Choroid plexus epithelial cell (primary cell): Measurements from ENCODE around the gene RIOX2.
"Not testable (repeated sequence)": the region's sequence is repeated elsewhere in the genome, so short reads cannot be mapped to it uniquely, and the experiment has no call there.

Source experiments
- DNase-seq: peaks from one replicate; pipeline ENCODE4 v3.0.0-alpha.2; 2010; ENCODE audit warnings: low read depth
- H3K4me3 ChIP-seq: 2 replicates; pipeline ENCODE4 v1.5.1; 2011; ENCODE audit warnings: low read depth, mild to moderate bottlenecking, control low read depth, low read length, moderate library complexity
- TF ChIP-seq, protein P1 (sequence below): conservative IDR thresholded peaks from 2 replicates; pipeline ENCODE4 v1.5.1; 2011; ENCODE audit warnings: low read depth, mild to moderate bottlenecking, control low read depth, inconsistent platforms, low read length, moderate library complexity

The RIOX2 gene

DNA sequence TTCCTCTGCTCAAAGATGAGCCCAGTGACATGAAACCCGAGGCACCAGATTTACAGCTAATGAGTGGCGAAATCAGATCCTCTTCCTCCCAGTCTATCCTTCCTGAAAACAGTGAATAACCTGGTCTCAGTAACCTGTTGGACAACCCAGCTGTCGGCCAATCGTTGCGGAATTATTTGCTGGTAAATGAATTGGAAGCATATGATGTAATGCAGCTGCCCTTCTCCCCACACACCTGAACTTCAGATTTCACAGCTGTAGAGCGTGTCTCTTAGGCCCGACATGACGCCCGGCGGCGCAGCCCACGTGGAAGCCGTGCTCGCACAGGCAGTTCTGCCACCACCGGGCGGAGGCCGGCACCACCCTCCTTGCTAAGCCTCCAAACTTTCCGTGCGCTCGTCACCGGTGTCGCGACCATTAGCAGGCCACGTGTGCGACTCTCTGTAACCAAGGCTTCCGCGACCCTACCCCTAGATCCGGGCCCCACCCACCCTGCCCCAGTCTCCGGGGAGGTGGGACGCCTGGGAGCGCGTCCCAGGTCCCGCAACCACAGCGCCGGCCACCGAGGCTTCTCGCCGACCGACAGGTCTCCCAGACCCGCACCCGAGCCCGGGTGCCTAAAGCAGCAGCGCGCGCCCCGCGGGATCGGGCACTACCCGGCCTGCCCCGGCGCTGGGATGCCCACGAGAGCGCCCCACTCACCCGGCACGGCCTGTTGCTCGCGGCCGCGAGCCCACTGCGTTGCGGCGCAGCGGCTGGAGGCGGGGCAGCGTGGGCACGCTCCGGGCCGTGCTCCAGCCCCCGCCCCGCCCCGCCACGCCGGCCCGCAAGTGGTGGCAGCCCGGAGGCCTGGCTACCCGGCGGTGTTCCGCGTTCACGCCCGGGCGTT is at the start of gene RIOX2:
Gene RIOX2 (minus strand): TSS at position 753 of the 889 bp plus-strand sequence. CDS start 4,838 bp downstream, outside the sequence.
- peak within 1 kb of the TSS; percentile 83 for H3K4me3 ChIP-seq
- TF ChIP-seq, protein P1, sequence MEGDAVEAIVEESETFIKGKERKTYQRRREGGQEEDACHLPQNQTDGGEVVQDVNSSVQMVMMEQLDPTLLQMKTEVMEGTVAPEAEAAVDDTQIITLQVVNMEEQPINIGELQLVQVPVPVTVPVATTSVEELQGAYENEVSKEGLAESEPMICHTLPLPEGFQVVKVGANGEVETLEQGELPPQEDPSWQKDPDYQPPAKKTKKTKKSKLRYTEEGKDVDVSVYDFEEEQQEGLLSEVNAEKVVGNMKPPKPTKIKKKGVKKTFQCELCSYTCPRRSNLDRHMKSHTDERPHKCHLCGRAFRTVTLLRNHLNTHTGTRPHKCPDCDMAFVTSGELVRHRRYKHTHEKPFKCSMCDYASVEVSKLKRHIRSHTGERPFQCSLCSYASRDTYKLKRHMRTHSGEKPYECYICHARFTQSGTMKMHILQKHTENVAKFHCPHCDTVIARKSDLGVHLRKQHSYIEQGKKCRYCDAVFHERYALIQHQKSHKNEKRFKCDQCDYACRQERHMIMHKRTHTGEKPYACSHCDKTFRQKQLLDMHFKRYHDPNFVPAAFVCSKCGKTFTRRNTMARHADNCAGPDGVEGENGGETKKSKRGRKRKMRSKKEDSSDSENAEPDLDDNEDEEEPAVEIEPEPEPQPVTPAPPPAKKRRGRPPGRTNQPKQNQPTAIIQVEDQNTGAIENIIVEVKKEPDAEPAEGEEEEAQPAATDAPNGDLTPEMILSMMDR, result peak; percentile 34
- DNase-seq, result peak; percentile 71

DNA sequence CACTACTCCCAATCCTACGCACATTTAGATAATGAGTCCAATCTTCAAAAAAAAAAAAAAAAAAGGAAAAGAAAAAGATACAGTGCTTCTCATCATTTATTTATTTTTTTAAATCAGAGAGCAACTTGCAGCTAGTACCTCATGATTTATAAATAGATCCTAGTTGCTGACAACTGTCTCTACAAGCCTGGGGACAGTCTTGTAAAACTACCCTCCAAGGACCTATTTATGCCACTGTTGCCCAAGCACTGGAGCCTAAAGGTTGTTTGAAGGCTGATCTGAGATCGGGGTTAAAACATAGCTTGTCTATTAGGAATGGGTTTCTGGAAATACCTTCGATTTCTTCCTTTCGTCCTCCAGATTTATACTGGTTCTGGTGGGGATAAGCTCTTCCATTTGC is 48.2 kb upstream of the RIOX2 start:
- TF ChIP-seq, protein P1, result no peak
- no peak overlapping the region for H3K4me3 ChIP-seq
- DNase-seq, result no peak

DNA sequence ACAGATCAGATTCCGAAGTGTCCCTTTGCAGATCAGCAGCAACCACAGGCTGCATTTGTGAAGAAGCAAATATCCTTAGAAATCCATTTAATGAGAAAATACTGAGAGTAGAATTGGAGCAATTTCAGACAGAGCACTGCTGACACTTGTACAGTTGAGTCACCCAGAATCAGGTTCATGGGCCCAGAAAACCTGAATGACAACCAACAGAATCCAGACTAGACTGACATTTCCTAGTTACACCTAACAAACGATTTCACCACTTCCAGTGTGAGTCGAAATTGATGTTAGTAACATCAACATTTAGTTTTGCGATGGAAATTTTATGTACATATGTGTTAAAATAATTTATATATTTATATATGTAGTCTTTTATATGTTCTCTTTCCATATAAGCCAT is 46.1 kb upstream of the RIOX2 start:
- TF ChIP-seq, protein P1, result no peak
- no peak for DNase-seq
- H3K4me3 ChIP-seq, result no peak overlapping the region

DNA sequence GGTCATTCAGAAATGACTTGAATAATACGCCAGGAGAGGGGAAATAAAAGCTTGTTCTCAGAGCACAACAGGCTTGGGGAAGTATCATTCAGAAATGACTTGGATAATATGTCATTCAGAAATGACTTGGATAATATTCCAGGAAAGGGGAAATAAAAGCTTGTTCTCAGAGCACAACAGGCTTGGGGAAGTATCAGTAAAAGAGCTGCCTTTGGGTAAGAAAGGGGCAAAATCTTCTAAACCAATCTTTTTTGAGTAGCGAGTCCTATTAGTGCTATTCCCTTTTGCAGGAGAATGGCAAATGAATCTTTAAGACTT is 42.0 kb upstream of the RIOX2 start:
- TF ChIP-seq, protein P1, result no peak
- no peak overlapping the region for H3K4me3 ChIP-seq
- no peak for DNase-seq

DNA sequence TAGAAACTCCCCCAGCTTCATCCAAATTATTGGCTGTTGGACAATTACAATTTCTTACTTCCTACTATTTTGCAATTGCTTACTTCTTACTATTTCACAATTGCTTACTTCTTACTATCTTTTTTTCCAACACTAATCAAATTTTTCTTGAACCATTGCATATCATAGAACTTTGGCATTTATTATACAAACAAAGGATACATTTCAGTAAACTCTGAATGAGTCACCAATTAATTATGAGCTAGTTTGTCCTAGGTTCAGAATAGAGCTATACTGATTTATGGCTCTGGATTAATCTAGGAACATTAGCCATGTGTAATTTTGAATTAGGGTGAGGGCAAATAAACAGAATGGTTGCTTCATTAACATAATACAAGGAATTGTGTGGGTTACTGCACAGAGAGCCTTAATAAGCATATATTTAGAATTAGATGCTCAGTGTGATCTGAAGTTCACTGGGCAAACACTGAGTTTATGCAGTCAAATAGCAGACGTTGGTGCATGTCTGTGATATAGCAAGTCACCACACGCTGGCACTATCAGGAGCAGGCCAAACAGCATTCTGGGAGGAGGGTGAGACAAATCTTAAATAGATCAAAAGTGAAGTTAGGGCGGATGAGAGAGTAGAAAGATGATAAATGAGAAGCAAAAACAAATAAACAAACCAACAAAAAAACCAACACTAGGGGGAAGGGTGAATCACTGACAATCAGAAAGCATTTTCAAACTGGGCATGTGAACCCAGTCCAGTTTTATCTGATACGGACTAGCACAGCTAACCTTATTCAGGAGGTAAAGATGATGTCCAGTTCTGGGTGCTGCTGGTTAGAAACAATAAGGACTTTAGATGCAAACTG is 41.4 kb upstream of the RIOX2 start:
- H3K4me3 ChIP-seq, result no peak overlapping the region
- TF ChIP-seq, protein P1, result no peak

DNA sequence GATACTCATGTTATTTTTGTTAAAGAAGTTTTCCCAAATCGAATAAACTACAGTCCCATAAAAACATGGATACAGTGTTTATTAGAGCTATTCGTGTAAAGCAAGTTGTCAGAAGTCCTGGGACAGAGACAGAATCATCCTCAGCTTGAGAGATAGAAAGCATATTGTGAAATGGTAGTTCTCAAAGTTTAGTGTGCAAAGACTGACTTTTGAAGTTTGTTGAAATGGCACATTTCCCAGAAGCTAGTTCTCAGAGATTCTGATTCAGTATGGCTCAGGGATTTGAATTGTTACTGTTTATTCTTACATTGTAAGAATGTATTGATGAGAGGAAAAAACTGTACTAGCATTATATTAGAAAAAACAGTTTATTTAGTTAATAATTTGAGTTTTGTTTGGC is 40.7 kb upstream of the RIOX2 start:
- TF ChIP-seq, protein P1, result no peak
- H3K4me3 ChIP-seq, result no peak overlapping the region
- DNase-seq, result peak; percentile 62

More for the DNA sequence above, 41.4 kb upstream of the RIOX2 start:
- peak; percentile 18 for DNase-seq

DNA sequence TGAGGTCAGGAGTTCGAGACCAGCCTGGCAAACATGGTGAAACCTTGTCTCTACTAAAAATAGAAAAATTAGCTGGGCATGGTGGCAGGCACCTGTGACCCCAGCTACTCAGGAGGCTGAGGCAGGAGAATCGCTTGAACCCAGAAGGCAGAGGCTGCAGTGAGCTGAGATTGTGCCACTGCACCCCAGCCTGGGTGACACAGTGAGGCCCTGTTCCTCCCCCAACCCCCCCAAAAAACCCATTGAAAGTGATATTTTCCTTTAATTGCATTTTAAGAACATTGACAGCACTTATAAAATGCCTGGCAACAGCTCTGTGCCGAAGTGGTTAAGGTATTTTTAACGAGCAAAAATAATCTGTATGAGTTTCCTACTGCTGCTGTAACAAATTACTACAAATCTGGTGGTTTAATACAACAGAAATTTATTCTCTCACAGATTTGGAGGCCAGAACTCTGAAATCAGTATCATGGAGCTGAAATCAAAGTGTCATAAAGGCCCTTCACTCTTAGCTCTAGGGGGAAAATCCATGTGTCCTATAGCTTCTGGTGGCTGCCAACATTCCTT is 38.7 kb upstream of the RIOX2 start:
- not testable (repeated sequence) for H3K4me3 ChIP-seq, DNase-seq
